HT-29 (cell line): ENCODE measurements around the gene IRX1. TPM values are rescaled to one million over a fixed set of nuclear protein-coding genes. Genes with fewer than 3 reads are reported as not detected.

Source experiments
- DNase-seq: peaks from one replicate; pipeline ENCODE4 v3.0.0-alpha.2; 2015; ENCODE audit warnings: low spot score
- total RNA-seq: library from RNA; depleted of rRNA; stranded (reverse); fragments of >200 nt; shearing (Covaris generic); gene quantifications from 2 replicates; pipeline ENCODE4 v1.2.3, GENCODE V29; 2014

The IRX1 gene
- total RNA-seq, 1 experiment from 2014 or later = not detected

DNA sequence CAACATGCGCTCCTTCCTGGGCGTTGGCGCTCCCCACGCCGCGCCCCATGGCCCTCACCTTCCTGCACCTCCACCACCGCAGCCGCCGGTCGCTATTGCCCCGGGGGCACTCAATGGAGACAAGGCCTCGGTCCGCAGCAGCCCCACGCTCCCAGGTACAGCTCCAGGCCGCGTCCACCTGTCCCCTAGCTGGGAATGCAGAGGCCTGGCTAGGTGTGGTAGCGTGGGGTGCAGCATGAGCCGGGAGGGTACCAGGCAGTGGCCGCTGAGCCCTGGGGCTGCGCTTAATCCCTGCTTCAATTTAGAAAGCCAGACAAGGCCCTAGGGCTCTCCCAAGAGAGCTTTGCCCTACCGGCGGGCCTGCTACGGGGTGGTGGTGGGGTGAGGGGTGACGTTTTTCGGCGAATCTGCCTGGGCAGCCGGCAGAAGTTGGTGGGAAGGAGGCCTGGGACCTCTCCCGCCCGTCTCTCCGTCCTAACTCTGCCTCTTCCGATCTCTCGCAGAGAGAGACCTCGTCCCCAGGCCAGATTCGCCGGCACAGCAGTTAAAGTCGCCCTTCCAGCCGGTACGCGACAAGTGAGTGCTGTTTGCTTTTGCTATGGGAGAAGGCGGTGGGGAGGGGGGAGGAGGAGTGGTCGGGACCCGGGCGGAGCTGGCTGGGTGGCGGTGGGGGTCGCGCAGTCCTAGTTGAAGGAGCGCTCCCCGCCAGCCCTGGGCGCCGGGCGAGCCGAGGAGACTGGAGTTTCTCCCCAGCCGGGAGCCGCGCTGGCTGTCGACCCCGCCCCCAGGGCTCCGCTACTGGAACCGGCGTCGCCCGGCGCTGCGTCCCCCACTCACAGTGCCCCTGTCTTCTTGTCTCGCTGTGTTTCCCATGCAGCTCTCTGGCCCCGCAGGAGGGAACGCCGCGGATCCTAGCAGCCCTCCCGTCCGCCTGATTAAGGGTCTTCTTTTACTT lies 4.8 kb downstream of the IRX1 start:
- no peak for DNase-seq

DNA sequence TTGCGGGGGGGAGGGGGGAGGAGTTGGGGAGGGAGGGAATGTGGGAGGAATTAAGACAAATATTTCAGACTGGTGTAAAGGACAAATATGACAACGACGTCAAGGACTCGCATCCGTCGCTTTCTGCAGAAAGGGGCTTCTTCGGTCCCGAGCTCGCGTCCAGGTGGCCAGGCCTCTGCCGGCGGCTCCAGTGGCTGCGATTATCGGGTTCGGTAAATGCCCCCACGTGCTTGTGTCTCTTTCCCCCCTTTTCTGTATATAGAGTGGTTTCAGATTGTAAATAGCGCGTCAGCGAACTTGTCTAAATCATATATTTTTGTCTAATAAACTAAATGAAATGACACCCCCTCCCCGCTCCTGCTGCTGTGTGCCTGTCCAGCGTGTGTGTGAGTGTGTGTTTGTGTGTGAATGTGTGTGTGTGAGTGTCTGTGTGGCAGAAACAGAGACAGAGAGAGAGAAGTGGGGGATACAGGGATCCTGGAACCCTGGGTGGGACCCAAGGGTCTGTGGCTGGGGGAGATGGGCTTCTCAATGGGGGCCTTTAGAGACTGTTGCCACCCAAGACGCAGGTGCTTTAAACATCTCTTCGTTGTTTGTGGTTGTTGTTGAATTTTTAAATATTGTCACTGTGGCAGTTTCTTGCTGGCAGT lies 5.6 kb downstream of the IRX1 start:
- no peak for DNase-seq

DNA sequence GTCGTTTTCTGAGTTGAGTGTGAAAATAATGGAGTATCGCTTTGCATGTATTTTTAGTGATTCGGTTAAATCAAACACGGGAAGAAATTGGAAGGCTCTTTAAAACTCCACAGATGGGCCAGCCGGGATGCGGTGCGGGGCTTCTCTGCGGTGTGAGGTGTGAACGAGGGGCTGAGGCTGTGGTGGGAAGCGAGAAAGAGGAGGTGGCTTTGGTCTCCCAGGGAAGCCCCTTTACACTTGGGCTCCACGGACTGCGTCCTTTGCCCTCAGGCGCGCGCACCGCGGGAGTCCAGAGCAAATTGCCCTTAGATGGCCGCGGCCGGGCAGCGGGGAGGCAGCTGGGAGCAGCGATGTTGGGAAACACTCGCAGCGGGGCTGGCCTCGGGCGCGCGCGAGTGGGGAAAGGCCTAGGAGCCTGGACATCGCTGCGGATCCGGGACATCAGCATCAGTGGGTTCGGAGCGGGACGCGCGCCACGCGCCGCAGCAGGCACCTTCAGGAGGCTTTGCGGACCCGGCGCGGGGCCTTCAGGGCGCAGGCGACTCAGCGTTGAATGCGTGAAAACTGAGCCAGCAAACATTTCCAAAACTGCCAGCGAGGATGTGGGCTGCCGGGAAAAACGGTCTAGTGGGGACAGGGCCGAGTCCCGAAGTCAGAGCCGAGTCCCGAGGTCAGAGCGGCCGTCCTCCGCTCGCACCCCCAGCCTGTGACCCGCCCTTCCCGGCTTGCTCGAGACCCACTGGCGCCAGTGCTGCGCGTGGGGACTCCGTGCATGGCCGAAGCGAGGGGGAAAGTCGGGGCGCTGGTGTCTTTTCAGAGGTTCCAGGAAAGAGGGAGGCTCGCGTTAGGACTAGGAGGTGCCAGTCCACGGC lies 6.5 kb downstream of the IRX1 start:
- no peak for DNase-seq

GRCh38 chr5:3602785-3603502 lies 7.3 kb downstream of the IRX1 start:
- no peak for DNase-seq

DNA sequence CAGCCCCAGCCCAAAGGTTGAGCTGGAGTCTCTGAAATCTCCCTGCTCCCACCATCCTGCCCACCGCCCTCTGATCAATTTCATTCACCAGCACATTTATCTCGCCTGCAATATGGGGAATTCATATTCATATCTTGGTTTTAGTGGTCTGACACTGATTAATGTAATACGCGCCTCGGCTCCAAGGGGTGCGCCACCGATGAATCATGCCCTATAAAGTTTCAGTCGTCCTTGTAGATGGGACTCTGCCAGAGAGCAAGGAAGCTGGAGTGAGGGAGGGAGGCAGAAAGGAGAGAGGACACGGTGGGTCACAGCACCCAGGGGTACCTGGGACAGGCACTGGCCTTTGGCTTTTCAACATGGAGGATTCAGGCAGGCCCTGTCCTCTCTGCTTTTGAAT lies 8.9 kb downstream of the IRX1 start:
- DNase-seq = no peak

- no peak for DNase-seq
Measured at GRCh38 chr5:3605298-3606010, 9.8 kb downstream of the IRX1 start.

GRCh38 chr5:3606121-3606831 lies 10.6 kb downstream of the IRX1 start:
- no peak for DNase-seq

DNA sequence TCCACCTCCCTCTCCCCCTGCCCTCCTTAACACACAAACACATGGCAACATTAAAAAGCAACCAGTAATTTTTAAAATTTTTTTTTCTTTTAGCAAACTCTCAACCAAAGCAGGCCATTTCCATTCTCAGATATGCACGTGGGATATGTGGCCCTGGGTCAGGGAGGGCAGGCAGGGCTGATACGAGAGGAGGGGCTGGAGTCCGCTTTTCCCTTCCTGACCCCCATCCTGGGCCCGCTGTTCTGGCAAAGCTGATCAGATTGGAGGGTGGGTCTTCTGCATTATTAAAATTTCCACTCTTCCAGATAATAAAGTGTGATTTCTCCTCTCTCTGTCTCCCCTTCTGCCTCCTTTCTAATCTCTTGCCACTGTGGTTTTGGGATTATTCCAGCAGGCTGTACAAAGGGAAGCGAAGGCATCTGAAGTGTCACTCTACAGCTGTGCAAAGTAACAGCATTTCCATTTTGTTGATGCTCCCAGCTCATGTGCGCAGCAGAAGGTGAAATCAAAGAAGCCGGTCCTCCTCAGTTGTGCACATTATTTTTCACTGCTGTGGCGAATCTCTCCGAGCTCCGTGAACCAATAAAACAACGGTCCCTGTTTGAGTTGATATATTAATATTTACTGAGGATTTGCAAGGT lies 12.0 kb downstream of the IRX1 start:
- no peak for DNase-seq

- DNase-seq = no peak
Measured at GRCh38 chr5:3609120-3609681, 13.6 kb downstream of the IRX1 start.

- DNase-seq = no peak
Measured at GRCh38 chr5:3612591-3613042, 17.0 kb downstream of the IRX1 start.

DNA sequence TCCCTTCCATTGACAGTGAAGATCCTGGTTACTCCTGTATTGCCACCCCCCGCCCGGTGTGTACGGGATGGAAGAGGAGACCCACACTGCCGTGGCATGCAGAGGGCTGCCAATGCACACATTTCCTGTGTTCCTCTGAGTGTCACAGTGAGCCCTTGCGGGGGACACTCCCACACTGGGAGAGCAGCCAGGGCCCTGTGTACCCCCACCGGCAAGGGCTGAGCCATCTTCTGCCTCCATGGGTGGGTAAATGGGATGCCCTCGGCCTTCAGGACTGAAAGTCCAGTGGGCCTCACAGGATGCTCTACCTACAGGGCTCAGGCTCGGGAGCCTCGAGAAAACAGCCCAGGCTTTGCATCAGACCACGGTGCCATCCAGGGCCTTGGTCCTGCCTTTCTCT lies 18.1 kb downstream of the IRX1 start:
- no peak for DNase-seq

DNA sequence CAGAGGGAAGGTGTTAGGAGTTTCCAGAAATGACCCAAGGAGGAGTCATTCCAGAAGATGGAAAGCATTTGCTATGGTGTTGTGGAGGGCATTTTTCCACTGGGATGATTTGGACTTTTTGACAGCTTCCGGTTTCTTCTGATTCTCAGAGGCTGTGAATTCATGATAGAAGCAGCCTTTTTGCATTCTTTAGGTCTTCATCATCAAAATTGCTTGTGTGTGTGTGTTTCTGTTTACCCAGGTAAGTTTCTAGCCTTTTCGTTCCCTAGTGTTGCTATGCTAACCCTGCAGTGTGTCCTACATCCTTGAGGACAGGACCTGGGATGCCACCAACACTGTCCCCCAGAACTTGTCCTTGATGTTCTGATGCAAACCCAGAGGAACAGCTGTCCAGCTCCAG lies 19.6 kb downstream of the IRX1 start:
- no peak for DNase-seq

GRCh38 chr5:3615829-3616228 lies 20.2 kb downstream of the IRX1 start:
- DNase-seq = no peak

- no peak for DNase-seq
Measured at GRCh38 chr5:3619579-3619978, 23.9 kb downstream of the IRX1 start.

GRCh38 chr5:3622961-3623360 lies 27.3 kb downstream of the IRX1 start:
- DNase-seq = no peak

- no peak for DNase-seq
Measured at GRCh38 chr5:3625626-3626025, 30.0 kb downstream of the IRX1 start.

DNA sequence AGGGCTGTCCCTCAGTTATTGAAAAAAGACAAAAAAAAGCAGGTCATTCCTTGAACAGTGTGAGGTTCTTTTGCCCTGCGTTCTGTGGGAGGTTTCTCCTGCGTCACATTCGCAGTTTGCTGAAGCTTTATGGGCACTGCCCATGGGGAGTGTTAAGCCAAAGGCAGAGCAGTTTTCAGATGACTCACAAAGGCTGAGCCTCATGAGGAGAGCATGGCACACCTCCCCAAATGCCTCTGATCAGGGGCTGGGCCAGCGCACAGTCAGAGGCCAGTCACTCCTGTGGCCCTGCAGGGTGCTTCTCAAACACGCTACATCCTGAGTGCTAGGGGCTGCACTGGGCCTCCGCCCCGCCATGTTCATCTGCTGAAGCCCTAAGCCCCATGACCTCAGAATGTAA lies 38.4 kb downstream of the IRX1 start:
- DNase-seq = no peak

GRCh38 chr5:3639175-3639574 lies 43.5 kb downstream of the IRX1 start:
- no peak for DNase-seq

DNA sequence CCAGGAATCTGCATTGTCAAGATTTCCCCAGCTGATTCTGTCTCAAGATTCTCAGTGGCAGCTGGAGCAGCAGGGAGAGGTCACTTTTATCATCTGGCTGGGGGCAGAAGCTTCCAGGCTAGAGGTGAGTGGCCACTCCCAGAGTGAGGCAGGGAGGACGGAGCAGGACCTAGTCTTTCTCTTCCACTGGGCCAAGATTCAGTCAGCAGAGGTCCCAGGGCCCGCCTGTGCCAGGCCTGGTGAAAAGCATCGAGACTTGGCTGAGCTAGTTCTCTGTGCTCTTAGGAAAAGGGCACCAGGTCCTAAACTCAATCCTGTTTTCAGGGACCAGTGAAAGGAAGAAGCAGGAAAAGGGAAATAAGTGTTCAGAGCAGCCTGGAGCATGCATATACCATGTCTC lies 46.6 kb downstream of the IRX1 start:
- DNase-seq = no peak
